Esophagus squamous epithelium (tissue), 4 donors: ENCODE results near the gene STK40.

ENCODE experiments used
- POLR2A ChIP-seq, 4 donors: fragments of 450-650 bp; IDR thresholded peaks; one replicate each; pipeline ENCODE4 v1.6.1; 2017; ENCODE audit warnings: antibody characterized with exemption in 4 of 4, mild to moderate bottlenecking in 4 of 4, moderate library complexity in 3 of 4
- TF ChIP-seq, protein P1 (sequence below), 6 experiments: fragments of 450-650 bp in 4 of 6; fragments of 200-600 bp in 2 of 6; sonication (generic) in 2 of 6; IDR thresholded peaks; one replicate each; pipeline ENCODE4 v1.5.1; 2016 to 2019; ENCODE audit warnings: antibody characterized with exemption in 6 of 6, mild to moderate bottlenecking in 4 of 6, moderate library complexity in 4 of 6

DNA sequence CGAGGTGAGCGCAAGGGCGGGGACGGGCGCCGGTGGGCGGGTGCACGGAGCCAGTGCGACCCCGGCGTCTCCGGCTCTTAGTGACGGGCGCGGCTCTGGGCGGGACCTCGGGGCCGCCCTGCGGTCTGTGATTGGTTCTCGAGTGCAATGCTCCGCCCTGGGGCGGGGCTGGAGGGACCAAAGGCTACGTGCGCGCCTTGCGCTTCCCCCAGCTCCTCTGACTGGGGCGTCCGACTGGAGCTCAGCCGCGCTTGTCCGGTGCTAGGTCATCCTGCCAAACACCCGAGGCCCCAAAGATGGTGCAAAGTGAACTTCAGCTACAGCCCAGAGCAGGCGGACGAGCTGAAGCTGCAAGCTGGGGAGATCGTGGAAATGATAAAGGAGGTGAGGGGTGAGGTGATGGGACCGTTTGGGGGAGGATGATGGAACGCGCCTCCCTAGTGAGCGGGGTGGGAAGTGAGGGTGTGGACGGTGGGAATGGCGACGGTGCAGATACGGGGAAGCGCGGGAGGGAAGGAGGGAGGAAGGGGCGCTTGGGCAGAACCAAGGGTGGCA lies 78.7 kb downstream of the STK40 start:
- TF ChIP-seq, protein P1, sequence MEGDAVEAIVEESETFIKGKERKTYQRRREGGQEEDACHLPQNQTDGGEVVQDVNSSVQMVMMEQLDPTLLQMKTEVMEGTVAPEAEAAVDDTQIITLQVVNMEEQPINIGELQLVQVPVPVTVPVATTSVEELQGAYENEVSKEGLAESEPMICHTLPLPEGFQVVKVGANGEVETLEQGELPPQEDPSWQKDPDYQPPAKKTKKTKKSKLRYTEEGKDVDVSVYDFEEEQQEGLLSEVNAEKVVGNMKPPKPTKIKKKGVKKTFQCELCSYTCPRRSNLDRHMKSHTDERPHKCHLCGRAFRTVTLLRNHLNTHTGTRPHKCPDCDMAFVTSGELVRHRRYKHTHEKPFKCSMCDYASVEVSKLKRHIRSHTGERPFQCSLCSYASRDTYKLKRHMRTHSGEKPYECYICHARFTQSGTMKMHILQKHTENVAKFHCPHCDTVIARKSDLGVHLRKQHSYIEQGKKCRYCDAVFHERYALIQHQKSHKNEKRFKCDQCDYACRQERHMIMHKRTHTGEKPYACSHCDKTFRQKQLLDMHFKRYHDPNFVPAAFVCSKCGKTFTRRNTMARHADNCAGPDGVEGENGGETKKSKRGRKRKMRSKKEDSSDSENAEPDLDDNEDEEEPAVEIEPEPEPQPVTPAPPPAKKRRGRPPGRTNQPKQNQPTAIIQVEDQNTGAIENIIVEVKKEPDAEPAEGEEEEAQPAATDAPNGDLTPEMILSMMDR (IDR thresholded peaks at IDR 0.05): no peak
- peak in 2 of 4 donors; percentile 56 to 79 for TF ChIP-seq POLR2A (IDR thresholded peaks at IDR 0.05)
